ENCODE measurements around the gene CST1. TPM values are rescaled to one million over a fixed set of nuclear protein-coding genes. Genes with fewer than 3 reads are reported as not detected.
"Not testable (repeated sequence)": the region's sequence is repeated elsewhere in the genome, so short reads cannot be mapped to it uniquely, and the experiment has no call there.

CST1 gene
- total and polyA plus RNA-seq, 4 donors = not detected

DNA sequence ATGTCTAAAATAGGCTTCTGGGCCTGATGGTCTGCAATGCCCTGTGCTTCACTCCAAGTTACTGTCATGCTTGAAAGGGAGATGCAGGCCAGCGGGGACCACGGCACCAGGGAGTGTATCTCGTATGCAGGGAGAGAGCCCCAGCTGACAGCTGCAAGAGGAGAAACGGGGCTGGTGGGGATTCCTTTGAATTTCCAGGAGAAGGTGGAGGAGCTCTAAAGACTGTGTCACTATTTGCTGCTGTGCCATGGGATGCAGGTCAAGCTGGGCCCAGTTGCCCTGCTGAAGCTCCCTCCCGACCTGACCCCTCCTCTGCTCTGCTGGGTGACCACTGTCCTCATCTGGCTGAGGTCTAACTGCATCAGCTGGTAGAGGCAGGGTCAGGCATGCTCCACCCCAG is 989 bp downstream of the CST1 start:
- H3K27me3 ChIP-seq (ENCODE audit: control insufficient read depth in 4 of 4, insufficient read depth in 4 of 4, low read length in 3 of 4) = no peaks in the 10 kb centered on the region
- H3K9ac ChIP-seq (ENCODE audit: low read depth in 1 of 2, low read length in 2 of 2) = no peak overlapping the region
- DNase-seq (ENCODE audit: low spot score) = no peak
- no peak overlapping the region for H3K27ac ChIP-seq (ENCODE audit: low read depth in 1 of 2, low read length in 2 of 2)
- TF ChIP-seq, protein P1, sequence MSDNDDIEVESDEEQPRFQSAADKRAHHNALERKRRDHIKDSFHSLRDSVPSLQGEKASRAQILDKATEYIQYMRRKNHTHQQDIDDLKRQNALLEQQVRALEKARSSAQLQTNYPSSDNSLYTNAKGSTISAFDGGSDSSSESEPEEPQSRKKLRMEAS (IDR thresholded peaks at IDR 0.05) = no peak
- TF ChIP-seq FOXA1 (IDR thresholded peaks at IDR 0.05) (no peak), RXRA (IDR thresholded peaks at IDR 0.05) (no peak), SP1 (IDR thresholded peaks at IDR 0.05) (no peak), YY1 (IDR thresholded peaks at IDR 0.05) (no peak), HNF4A (conservative IDR thresholded peaks at IDR 0.05) (no peak), EGR1 (IDR thresholded peaks at IDR 0.05; ENCODE audit: low read depth in 2 of 2) (no peak), NR2F2 (IDR thresholded peaks at IDR 0.05) (no peak), TAF1 (conservative IDR thresholded peaks at IDR 0.05) (no peak), JUND (IDR thresholded peaks at IDR 0.05) (no peak), FOXA2 (IDR thresholded peaks at IDR 0.05) (no peak), GABPA (IDR thresholded peaks at IDR 0.05 in 1 of 2, conservative IDR thresholded peaks at IDR 0.05 in 1 of 2) (no peak)
- TF ChIP-seq, protein P2, sequence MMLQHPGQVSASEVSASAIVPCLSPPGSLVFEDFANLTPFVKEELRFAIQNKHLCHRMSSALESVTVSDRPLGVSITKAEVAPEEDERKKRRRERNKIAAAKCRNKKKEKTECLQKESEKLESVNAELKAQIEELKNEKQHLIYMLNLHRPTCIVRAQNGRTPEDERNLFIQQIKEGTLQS (IDR thresholded peaks at IDR 0.05) = no peak
- TF ChIP-seq, protein P3, sequence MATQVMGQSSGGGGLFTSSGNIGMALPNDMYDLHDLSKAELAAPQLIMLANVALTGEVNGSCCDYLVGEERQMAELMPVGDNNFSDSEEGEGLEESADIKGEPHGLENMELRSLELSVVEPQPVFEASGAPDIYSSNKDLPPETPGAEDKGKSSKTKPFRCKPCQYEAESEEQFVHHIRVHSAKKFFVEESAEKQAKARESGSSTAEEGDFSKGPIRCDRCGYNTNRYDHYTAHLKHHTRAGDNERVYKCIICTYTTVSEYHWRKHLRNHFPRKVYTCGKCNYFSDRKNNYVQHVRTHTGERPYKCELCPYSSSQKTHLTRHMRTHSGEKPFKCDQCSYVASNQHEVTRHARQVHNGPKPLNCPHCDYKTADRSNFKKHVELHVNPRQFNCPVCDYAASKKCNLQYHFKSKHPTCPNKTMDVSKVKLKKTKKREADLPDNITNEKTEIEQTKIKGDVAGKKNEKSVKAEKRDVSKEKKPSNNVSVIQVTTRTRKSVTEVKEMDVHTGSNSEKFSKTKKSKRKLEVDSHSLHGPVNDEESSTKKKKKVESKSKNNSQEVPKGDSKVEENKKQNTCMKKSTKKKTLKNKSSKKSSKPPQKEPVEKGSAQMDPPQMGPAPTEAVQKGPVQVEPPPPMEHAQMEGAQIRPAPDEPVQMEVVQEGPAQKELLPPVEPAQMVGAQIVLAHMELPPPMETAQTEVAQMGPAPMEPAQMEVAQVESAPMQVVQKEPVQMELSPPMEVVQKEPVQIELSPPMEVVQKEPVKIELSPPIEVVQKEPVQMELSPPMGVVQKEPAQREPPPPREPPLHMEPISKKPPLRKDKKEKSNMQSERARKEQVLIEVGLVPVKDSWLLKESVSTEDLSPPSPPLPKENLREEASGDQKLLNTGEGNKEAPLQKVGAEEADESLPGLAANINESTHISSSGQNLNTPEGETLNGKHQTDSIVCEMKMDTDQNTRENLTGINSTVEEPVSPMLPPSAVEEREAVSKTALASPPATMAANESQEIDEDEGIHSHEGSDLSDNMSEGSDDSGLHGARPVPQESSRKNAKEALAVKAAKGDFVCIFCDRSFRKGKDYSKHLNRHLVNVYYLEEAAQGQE (IDR thresholded peaks at IDR 0.05) = no peak
- TF ChIP-seq, protein P4, sequence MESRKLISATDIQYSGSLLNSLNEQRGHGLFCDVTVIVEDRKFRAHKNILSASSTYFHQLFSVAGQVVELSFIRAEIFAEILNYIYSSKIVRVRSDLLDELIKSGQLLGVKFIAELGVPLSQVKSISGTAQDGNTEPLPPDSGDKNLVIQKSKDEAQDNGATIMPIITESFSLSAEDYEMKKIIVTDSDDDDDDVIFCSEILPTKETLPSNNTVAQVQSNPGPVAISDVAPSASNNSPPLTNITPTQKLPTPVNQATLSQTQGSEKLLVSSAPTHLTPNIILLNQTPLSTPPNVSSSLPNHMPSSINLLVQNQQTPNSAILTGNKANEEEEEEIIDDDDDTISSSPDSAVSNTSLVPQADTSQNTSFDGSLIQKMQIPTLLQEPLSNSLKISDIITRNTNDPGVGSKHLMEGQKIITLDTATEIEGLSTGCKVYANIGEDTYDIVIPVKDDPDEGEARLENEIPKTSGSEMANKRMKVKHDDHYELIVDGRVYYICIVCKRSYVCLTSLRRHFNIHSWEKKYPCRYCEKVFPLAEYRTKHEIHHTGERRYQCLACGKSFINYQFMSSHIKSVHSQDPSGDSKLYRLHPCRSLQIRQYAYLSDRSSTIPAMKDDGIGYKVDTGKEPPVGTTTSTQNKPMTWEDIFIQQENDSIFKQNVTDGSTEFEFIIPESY (IDR thresholded peaks at IDR 0.05) = no peak
- H3K36me3 ChIP-seq (ENCODE audit: control insufficient read depth in 4 of 4, insufficient read depth in 3 of 4, low read depth in 1 of 4, low read length in 3 of 4) = no peaks in the 10 kb centered on the region
- no peak overlapping the region for H3K4me3 ChIP-seq (ENCODE audit: low read depth in 1 of 3, low read length in 3 of 3)
- H3K4me1 ChIP-seq (ENCODE audit: control insufficient read depth in 4 of 4, insufficient read depth in 4 of 4, low read length in 3 of 4) = no peaks in the 10 kb centered on the region
- WGBS = 78% methylated on average over 5 of the region's 5 CpGs
- no peaks in the 10 kb centered on the region for H3K9me3 ChIP-seq (ENCODE audit: control insufficient read depth in 4 of 4, low read length in 3 of 4)

DNA sequence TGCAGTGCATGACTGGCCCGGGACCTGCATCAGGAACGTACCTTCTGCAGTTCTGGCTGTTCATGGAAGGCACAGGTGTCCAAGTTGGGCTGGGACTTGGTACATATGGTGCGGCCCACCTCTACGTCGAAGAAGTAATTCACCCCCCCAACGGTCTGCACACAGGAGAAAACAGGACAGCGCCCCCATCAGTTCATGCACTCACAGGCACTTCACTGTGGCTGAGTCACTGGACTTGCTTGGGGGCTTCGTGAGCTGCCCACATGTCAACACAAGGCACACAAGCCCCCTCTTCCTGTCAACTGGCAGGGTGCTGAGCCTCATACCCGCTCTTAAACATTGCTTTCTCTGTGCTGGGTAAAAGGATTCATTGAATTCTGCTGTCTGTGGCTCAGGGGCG is 1.8 kb downstream of the CST1 start:
- H3K4me1 ChIP-seq (ENCODE audit: control insufficient read depth in 4 of 4, insufficient read depth in 4 of 4, low read length in 3 of 4); H3K27me3 ChIP-seq (ENCODE audit: control insufficient read depth in 4 of 4, insufficient read depth in 4 of 4, low read length in 3 of 4); H3K36me3 ChIP-seq (ENCODE audit: control insufficient read depth in 4 of 4, insufficient read depth in 3 of 4, low read depth in 1 of 4, low read length in 3 of 4); H3K27ac ChIP-seq (ENCODE audit: low read depth in 1 of 2, low read length in 2 of 2); DNase-seq (ENCODE audit: low spot score); H3K4me3 ChIP-seq (ENCODE audit: low read depth in 1 of 3, low read length in 3 of 3); H3K9ac ChIP-seq (ENCODE audit: low read depth in 1 of 2, low read length in 2 of 2); H3K9me3 ChIP-seq (ENCODE audit: control insufficient read depth in 4 of 4, low read length in 3 of 4): not testable (repeated sequence)
- WGBS = 85% methylated on average over 10 of the region's 10 CpGs

DNA sequence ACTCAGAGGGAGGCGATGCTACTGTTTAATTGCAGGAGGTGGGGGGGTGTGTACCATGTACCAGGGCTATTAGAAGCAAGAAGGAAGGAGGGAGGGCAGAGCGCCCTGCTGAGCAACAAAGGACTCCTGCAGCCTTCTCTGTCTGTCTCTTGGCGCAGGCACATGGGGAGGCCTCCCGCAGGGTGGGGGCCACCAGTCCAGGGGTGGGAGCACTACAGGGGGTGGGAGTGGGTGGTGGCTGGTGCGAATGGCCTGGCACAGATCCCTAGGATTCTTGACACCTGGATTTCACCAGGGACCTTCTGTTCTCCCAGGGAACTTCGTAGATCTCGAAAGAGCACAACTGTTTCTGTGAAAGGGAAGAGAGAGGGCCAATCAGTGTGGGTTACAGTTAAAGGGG is 3.2 kb downstream of the CST1 start:
- H3K4me1 ChIP-seq (ENCODE audit: control insufficient read depth in 4 of 4, insufficient read depth in 4 of 4, low read length in 3 of 4); H3K27me3 ChIP-seq (ENCODE audit: control insufficient read depth in 4 of 4, insufficient read depth in 4 of 4, low read length in 3 of 4); H3K4me3 ChIP-seq (ENCODE audit: low read depth in 1 of 3, low read length in 3 of 3); H3K9me3 ChIP-seq (ENCODE audit: control insufficient read depth in 4 of 4, low read length in 3 of 4); H3K9ac ChIP-seq (ENCODE audit: low read depth in 1 of 2, low read length in 2 of 2); H3K36me3 ChIP-seq (ENCODE audit: control insufficient read depth in 4 of 4, insufficient read depth in 3 of 4, low read depth in 1 of 4, low read length in 3 of 4); H3K27ac ChIP-seq (ENCODE audit: low read depth in 1 of 2, low read length in 2 of 2); DNase-seq (ENCODE audit: low spot score): not testable (repeated sequence)
- WGBS = 69% methylated on average over 7 of the region's 7 CpGs

DNA sequence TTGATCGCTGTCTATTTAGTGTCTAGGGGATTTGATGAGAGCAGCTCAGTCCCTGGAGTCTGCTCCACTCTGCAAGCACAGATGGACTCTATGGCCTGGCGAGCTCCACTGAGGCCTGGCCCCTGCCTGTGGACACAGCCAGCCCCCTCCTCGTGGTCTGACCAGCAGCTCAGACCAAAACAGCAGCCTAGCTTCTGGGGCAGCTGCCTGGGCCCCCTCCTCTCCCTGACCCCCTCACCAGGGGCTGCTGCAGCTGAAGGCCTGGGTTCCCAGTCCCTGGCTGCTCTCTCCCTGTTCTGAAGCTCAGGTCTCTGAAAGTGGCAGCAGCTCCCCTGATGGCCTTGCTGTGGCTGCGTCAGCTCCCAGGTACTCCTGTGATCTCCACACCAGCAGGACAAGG is 3.6 kb downstream of the CST1 start:
- H3K36me3 ChIP-seq (ENCODE audit: control insufficient read depth in 4 of 4, insufficient read depth in 3 of 4, low read depth in 1 of 4, low read length in 3 of 4); H3K27ac ChIP-seq (ENCODE audit: low read depth in 1 of 2, low read length in 2 of 2); DNase-seq (ENCODE audit: low spot score); H3K27me3 ChIP-seq (ENCODE audit: control insufficient read depth in 4 of 4, insufficient read depth in 4 of 4, low read length in 3 of 4); H3K9ac ChIP-seq (ENCODE audit: low read depth in 1 of 2, low read length in 2 of 2); H3K4me1 ChIP-seq (ENCODE audit: control insufficient read depth in 4 of 4, insufficient read depth in 4 of 4, low read length in 3 of 4); H3K9me3 ChIP-seq (ENCODE audit: control insufficient read depth in 4 of 4, low read length in 3 of 4); H3K4me3 ChIP-seq (ENCODE audit: low read depth in 1 of 3, low read length in 3 of 3): not testable (repeated sequence)
- WGBS = 78% methylated on average over 4 of the region's 4 CpGs

Data from liver (tissue), 9 donors.